SK-N-SH (cell line): ENCODE data around the gene C11orf65. TPM values are rescaled to one million over a fixed set of nuclear protein-coding genes. Genes with fewer than 3 reads are reported as not detected.

Source experiments
- CTCF ChIA-PET: fragments of 300-600, 350-600 bp; formaldehyde crosslinking; extraction: SDS; loops from one replicate; lab custom pipeline; 2021; lab: Yijun Ruan, JAX
- POLR2A ChIA-PET: fragments of 350-600 bp; sonication (Branson Sonifier 250); formaldehyde crosslinking; extraction: SDS; loops from one replicate; lab custom pipeline; 2020; ENCODE audit warnings: antibody characterized with exemption, inconsistent platforms; lab: Yijun Ruan, JAX
- DNase-seq: peaks from one replicate; pipeline ENCODE4 v3.0.0; 2012
- H2AFZ ChIP-seq: fragments of 200-600 bp; sonication (generic); 2 replicates; pipeline ENCODE4 v1.8.1; 2016; ENCODE audit warnings: antibody characterized with exemption, mild to moderate bottlenecking, low read depth
- H3F3A ChIP-seq: fragments of 200-600 bp; sonication (generic); replicated peaks from 2 replicates; pipeline ENCODE3; 2016; ENCODE audit warnings: antibody characterized with exemption, mild to moderate bottlenecking; ENCODE audit not compliant: insufficient read depth
- H3K27ac ChIP-seq, 2 experiments: fragments of 200-500 bp in 1 of 2; fragments of 200-600 bp in 1 of 2; sonication (Bioruptor generic) in 1 of 2; sonication (generic), shearing (Covaris generic) in 1 of 2; 2 replicates each; pipeline versions ENCODE4 v1.5.1 to v1.6.1; 2014 to 2016; ENCODE audit warnings: low read depth in 2 of 2, inconsistent platforms in 1 of 2, low read length in 1 of 2, mild to moderate bottlenecking in 1 of 2, mixed read lengths in 1 of 2
- H3K27me3 ChIP-seq: fragments of 200-600 bp; sonication (generic), shearing (Covaris generic); 2 replicates; pipeline ENCODE4 v1.6.1; 2016; ENCODE audit warnings: mixed run types; ENCODE audit not compliant: insufficient read depth
- H3K36me3 ChIP-seq, 2 experiments: fragments of 200-500 bp in 1 of 2; fragments of 200-600 bp in 1 of 2; sonication (Bioruptor generic) in 1 of 2; sonication (generic) in 1 of 2; replicated peaks in 1 of 2; 2 replicates each; pipeline versions ENCODE3 to v1.5.1; 2014 to 2016; ENCODE audit warnings: low read length in 1 of 2, mild to moderate bottlenecking in 1 of 2; ENCODE audit not compliant: insufficient read depth in 2 of 2, control insufficient read depth in 1 of 2
- H3K4me1 ChIP-seq, 2 experiments: fragments of 200-500 bp in 1 of 2; fragments of 200-600 bp in 1 of 2; sonication (Bioruptor generic) in 1 of 2; sonication (generic), shearing (Covaris generic) in 1 of 2; 2 replicates each; pipeline versions ENCODE4 v1.5.1 to v1.6.1; 2014 to 2016; ENCODE audit warnings: low read depth in 1 of 2, low read length in 1 of 2, mixed run types in 1 of 2; ENCODE audit not compliant: insufficient read depth in 2 of 2, control insufficient read depth in 1 of 2
- H3K4me2 ChIP-seq: fragments of 200-600 bp; sonication (generic), shearing (Covaris generic); 2 replicates; pipeline ENCODE4 v1.6.1; 2017; ENCODE audit warnings: mixed run types
- H3K4me3 ChIP-seq, 2 experiments: fragments of 200-500 bp in 1 of 2; fragments of 200-600 bp in 1 of 2; sonication (Bioruptor generic) in 1 of 2; sonication (generic), shearing (Covaris generic) in 1 of 2; 2 replicates each; pipeline versions ENCODE4 v1.5.1 to v1.8.1; 2014 to 2016; ENCODE audit warnings: low read depth in 2 of 2, inconsistent platforms in 1 of 2, low read length in 1 of 2, mild to moderate bottlenecking in 1 of 2, mixed read lengths in 1 of 2, moderate library complexity in 1 of 2
- H3K79me2 ChIP-seq: fragments of 200-600 bp; sonication (generic); 2 replicates; pipeline ENCODE4 v1.8.1; 2017; ENCODE audit warnings: mild to moderate bottlenecking; ENCODE audit not compliant: insufficient read depth
- H3K9ac ChIP-seq: fragments of 200-600 bp; sonication (generic); 2 replicates; pipeline ENCODE4 v1.6.1; 2017; ENCODE audit warnings: mixed run types
- H3K9me2 ChIP-seq: fragments of 200-600 bp; sonication (generic); 2 replicates; pipeline ENCODE4 v1.6.1; 2017; ENCODE audit warnings: mixed run types
- H3K9me3 ChIP-seq: fragments of 200-600 bp; sonication (generic); 2 replicates; pipeline ENCODE4 v1.6.1; 2017; ENCODE audit warnings: mixed run types, mild to moderate bottlenecking, moderate library complexity
- H4K20me1 ChIP-seq: fragments of 200-600 bp; sonication (generic); 2 replicates; pipeline ENCODE4 v1.6.1; 2017; ENCODE audit warnings: mild to moderate bottlenecking, mixed run types; ENCODE audit not compliant: insufficient read depth
- EP300 ChIP-seq, 2 experiments: IDR thresholded peaks; 2 replicates each; pipeline versions ENCODE4 v1.4.0 to v1.6.1; 2012; ENCODE audit warnings: borderline replicate concordance in 1 of 2, low read depth in 1 of 2, low read length in 1 of 2
- EZH2phosphoT487 ChIP-seq: fragments of 200-600 bp; sonication (generic); IDR thresholded peaks from 2 replicates; pipeline ENCODE4 v1.6.1; 2017; ENCODE audit warnings: low read depth, mixed run types, mild to moderate bottlenecking, antibody characterized with exemption, moderate library complexity, borderline replicate concordance
- FOSL2 ChIP-seq: IDR thresholded peaks from 2 replicates; pipeline ENCODE4 v1.4.0; 2012; ENCODE audit warnings: low read depth, mild to moderate bottlenecking, moderate library complexity, borderline replicate concordance
- GATA2 ChIP-seq: sonication (generic); formaldehyde crosslinking; IDR thresholded peaks from 2 replicates; pipeline ENCODE4 v1.5.0; 2020; ENCODE audit warnings: mild to moderate bottlenecking, missing genetic modification reagents
- NFIC ChIP-seq: IDR thresholded peaks from 2 replicates; pipeline ENCODE4 v1.4.0; 2012; ENCODE audit warnings: borderline replicate concordance
- NRF1 ChIP-seq: IDR thresholded peaks from 2 replicates; pipeline ENCODE4 v1.6.1; 2012; ENCODE audit warnings: low read depth, mild to moderate bottlenecking, low read length
- PBX3 ChIP-seq: IDR thresholded peaks from 2 replicates; pipeline ENCODE4; 2012
- POLR2AphosphoS5 ChIP-seq: IDR thresholded peaks from 2 replicates; pipeline ENCODE4 v1.6.1; 2012; ENCODE audit warnings: low read depth, low read length
- RAD21 ChIP-seq: IDR thresholded peaks from 2 replicates; pipeline ENCODE4 v1.6.1; 2012; ENCODE audit warnings: mild to moderate bottlenecking, low read length
- RFX5 ChIP-seq: IDR thresholded peaks from 2 replicates; pipeline ENCODE4 v1.6.1; 2012; ENCODE audit warnings: mild to moderate bottlenecking, improper control_type of control experiment, low read length
- TEAD4 ChIP-seq: IDR thresholded peaks from 2 replicates; pipeline ENCODE4 v1.4.0; 2012; ENCODE audit warnings: mild to moderate bottlenecking, borderline replicate concordance; ENCODE audit not compliant: insufficient read depth
- WGBS: methylation state at CpG from one replicate; pipeline ENCODE4 v1.1.6; 2017; ENCODE audit warnings: low lambda C conversion rate; 5-methylcytosine and 5-hydroxymethylcytosine counted together
- polyA plus RNA-seq, 3 experiments: library from polyadenylated mRNA; depleted of rRNA; stranded (reverse); fragments of >200 nt; gene quantifications; 2 replicates each; pipeline ENCODE4 v1.2.3, GENCODE V29; 2012
- TF ChIP-seq, protein P1 (sequence below): IDR thresholded peaks from 2 replicates; pipeline ENCODE4 v1.4.0; 2012; ENCODE audit warnings: low read depth, borderline replicate concordance
- TF ChIP-seq, protein P2 (sequence below): fragments of 150-350 bp; IDR thresholded peaks from 2 replicates; pipeline ENCODE4 v1.6.1; 2016; ENCODE audit warnings: mild to moderate bottlenecking, low read depth, low read length
- TF ChIP-seq, protein P3 (sequence below): fragments of 200-600 bp; sonication (generic); IDR thresholded peaks from 2 replicates; pipeline ENCODE4 v1.6.1; 2017; ENCODE audit warnings: antibody characterized with exemption, mild to moderate bottlenecking, moderate library complexity

Gene C11orf65
- polyA plus RNA-seq, 1 of the 3 experiments (the other 2 are of a cell fraction): 0.07 TPM

GRCh38 chr11:108483163-108483562, 15.8 kb upstream of the C11orf65 start:
- no peak for DNase-seq
- Histone ChIP-seq H3F3A (peaks cover 5% of the 10 kb centered on the region), H3K4me1 (no peaks in the 10 kb centered on the region), H3K79me2 (no peaks in the 10 kb centered on the region), H3K9ac (no peak overlapping the region), H2AFZ (no peak overlapping the region), H3K27me3 (no peaks in the 10 kb centered on the region), H3K4me2 (no peak overlapping the region), H3K4me3 (no peak overlapping the region), H3K27ac (no peak overlapping the region), H3K9me3 (no peaks in the 10 kb centered on the region), H3K36me3 (peaks cover 37 to 38% of the 10 kb centered on the region in 2 experiments), H3K9me2 (no peaks in the 10 kb centered on the region), H4K20me1 (no peaks in the 10 kb centered on the region)
- ChIA-PET POLR2A (no interaction called here), CTCF (no interaction called here)
- TF ChIP-seq EP300 (IDR thresholded peaks at IDR 0.05; ENCODE audit: borderline replicate concordance in 1 of 2, low read depth in 1 of 2, low read length in 1 of 2) (no peak), EZH2phosphoT487 (no peak), RAD21 (no peak), RFX5 (no peak), GATA2 (CRISPR knock-in tag) (no peak), FOSL2 (no peak), PBX3 (no peak), NFIC (no peak), NRF1 (no peak), TEAD4 (no peak)
- TF ChIP-seq, protein P1, sequence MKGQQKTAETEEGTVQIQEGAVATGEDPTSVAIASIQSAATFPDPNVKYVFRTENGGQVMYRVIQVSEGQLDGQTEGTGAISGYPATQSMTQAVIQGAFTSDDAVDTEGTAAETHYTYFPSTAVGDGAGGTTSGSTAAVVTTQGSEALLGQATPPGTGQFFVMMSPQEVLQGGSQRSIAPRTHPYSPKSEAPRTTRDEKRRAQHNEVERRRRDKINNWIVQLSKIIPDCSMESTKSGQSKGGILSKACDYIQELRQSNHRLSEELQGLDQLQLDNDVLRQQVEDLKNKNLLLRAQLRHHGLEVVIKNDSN: no peak
- TF ChIP-seq, protein P2, sequence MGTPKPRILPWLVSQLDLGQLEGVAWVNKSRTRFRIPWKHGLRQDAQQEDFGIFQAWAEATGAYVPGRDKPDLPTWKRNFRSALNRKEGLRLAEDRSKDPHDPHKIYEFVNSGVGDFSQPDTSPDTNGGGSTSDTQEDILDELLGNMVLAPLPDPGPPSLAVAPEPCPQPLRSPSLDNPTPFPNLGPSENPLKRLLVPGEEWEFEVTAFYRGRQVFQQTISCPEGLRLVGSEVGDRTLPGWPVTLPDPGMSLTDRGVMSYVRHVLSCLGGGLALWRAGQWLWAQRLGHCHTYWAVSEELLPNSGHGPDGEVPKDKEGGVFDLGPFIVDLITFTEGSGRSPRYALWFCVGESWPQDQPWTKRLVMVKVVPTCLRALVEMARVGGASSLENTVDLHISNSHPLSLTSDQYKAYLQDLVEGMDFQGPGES: no peak

GRCh38 chr11:108474664-108475463, 7.5 kb upstream of the C11orf65 start:
- H3K9me2 ChIP-seq: no peaks in the 10 kb centered on the region
- no peaks in the 10 kb centered on the region for H3K79me2 ChIP-seq
- 91% methylated on average over 11 of the region's 11 CpGs for WGBS
- H3K27ac ChIP-seq: no peak overlapping the region
- peaks cover 5% of the 10 kb centered on the region for H3F3A ChIP-seq
- ChIA-PET POLR2A (no interaction called here), CTCF (no interaction called here)
- no peak overlapping the region for H3K4me2 ChIP-seq
- H4K20me1 ChIP-seq: no peaks in the 10 kb centered on the region
- H3K9ac ChIP-seq: no peak overlapping the region
- no peak overlapping the region for H3K4me3 ChIP-seq
- H3K27me3 ChIP-seq: no peaks in the 10 kb centered on the region
- H3K36me3 ChIP-seq: peaks cover 35 to 41% of the 10 kb centered on the region in 2 experiments
- no peak for TF ChIP-seq RAD21
- TF ChIP-seq, protein P3, sequence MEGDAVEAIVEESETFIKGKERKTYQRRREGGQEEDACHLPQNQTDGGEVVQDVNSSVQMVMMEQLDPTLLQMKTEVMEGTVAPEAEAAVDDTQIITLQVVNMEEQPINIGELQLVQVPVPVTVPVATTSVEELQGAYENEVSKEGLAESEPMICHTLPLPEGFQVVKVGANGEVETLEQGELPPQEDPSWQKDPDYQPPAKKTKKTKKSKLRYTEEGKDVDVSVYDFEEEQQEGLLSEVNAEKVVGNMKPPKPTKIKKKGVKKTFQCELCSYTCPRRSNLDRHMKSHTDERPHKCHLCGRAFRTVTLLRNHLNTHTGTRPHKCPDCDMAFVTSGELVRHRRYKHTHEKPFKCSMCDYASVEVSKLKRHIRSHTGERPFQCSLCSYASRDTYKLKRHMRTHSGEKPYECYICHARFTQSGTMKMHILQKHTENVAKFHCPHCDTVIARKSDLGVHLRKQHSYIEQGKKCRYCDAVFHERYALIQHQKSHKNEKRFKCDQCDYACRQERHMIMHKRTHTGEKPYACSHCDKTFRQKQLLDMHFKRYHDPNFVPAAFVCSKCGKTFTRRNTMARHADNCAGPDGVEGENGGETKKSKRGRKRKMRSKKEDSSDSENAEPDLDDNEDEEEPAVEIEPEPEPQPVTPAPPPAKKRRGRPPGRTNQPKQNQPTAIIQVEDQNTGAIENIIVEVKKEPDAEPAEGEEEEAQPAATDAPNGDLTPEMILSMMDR: no peak
- TF ChIP-seq POLR2AphosphoS5: no peak
- H2AFZ ChIP-seq: no peak overlapping the region
- H3K4me1 ChIP-seq: no peaks in the 10 kb centered on the region
- H3K9me3 ChIP-seq: no peaks in the 10 kb centered on the region
- DNase-seq: no peak
